Dendritic cell treated with granulocyte-macrophage colony-stimulating factor and Interleukin-4, amounts not matched to agents 40 ng/mL and 50 ng/mL, for 4 days (primary cell): ENCODE results near the gene CASK.
"Not testable (repeated sequence)": the region's sequence is repeated elsewhere in the genome, so short reads cannot be mapped to it uniquely, and the experiment has no call there.

ENCODE experiments used
- H3K27ac Mint-ChIP-seq: one replicate; pipeline ENCODE4 v1.8.0; 2022; ENCODE audit warnings: mild to moderate bottlenecking, mixed read lengths
- H3K27me3 Mint-ChIP-seq: one replicate; pipeline ENCODE4 v1.8.0; 2022; ENCODE audit warnings: mild to moderate bottlenecking, mixed read lengths
- H3K36me3 Mint-ChIP-seq: one replicate; pipeline ENCODE4 v1.8.0; 2022; ENCODE audit warnings: low read depth, mixed read lengths
- H3K4me1 Mint-ChIP-seq: one replicate; pipeline ENCODE4 v1.8.0; 2022; ENCODE audit warnings: low read depth, mixed read lengths
- H3K4me3 Mint-ChIP-seq: one replicate; pipeline ENCODE4 v1.8.0; 2022; ENCODE audit warnings: mild to moderate bottlenecking, moderate library complexity, mixed read lengths
- H3K9me3 Mint-ChIP-seq: one replicate; pipeline ENCODE4 v1.8.0; 2022; ENCODE audit warnings: mixed read lengths
- intact Hi-C: fragments of 100-400 bp; cut with micrococcal nuclease; formaldehyde crosslinking; loops from one replicate; pipeline ENCODE4 v1.15.0; 2022

The CASK gene

DNA sequence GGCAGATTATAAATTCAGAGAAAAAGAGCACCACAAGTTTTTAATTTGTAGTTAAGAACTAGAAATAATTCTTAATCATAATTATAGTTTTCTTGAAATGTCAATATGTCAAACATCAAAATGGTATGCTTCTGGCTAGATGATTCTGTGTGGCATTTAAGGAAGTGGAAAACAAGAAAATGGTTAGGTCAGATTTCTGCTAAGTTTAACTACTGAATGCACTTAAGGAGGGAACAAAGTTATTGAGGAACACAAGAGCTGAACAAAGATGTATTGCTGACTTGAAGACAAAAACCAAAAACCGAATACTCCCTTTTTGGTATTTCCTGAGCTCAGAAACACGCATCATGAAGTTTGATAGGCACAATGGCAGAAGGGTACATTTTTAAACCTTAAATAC is 293.3 kb downstream of the CASK start:
- no peaks in the 10 kb centered on the region for H3K9me3 Mint-ChIP-seq
- peaks cover 7% of the 10 kb centered on the region for H3K4me1 Mint-ChIP-seq
- H3K4me3 Mint-ChIP-seq: no peak overlapping the region
- no peaks in the 10 kb centered on the region for H3K27me3 Mint-ChIP-seq
- no peak overlapping the region for H3K27ac Mint-ChIP-seq
- intact Hi-C loops: no loop called here
- H3K36me3 Mint-ChIP-seq: peaks cover 7% of the 10 kb centered on the region

DNA sequence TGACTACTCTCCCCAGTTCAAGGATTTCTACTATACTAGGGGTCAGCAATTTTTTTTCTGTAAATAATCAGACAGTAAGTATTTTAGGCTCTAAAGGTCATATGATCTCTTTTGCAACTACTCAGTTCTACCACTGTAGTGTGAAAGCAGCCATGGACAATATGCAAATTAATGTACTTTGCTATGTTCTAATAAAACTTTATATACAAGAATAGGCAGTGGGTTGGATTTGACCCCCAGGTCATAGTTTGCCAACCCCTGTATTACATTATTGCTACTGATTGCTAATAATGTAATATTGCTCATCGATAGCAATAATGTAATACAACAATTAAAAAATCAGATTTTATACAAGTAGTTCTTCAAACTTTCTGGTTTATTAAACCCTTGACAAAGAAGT is 293.8 kb downstream of the CASK start:
- H3K27me3 Mint-ChIP-seq: no peaks in the 10 kb centered on the region
- intact Hi-C loops: no loop called here

DNA sequence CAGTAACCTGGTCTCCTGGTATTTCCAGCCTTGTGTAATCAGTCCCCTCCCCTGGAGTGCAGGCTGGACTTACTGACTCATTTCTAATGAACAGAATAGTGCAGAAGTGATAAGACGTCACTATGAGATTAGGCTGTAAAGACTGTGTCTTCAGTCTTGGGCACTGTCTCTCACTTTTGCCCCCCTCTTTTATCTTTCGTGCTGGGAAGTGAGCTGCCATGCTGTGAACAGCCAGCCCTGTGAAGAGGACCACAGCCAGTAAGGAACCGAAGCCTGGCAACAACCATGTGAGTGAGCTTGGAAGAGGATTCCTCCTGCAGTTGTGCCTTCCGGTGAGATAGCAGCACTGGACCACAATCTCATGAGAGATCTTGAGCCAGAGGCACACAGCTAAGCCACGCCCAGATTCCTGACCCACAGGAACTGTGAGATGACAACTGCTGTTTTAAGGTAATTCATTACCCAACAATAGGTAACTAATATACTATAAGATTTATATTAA is 302.1 kb downstream of the CASK start:
- intact Hi-C loops: no loop called here

More for the DNA sequence above, 293.8 kb downstream of the CASK start:
- Mint-ChIP-seq H3K9me3 (no peaks in the 10 kb centered on the region), H3K4me1 (peaks cover 9% of the 10 kb centered on the region), H3K27ac (no peak overlapping the region), H3K36me3 (peaks cover 7% of the 10 kb centered on the region), H3K4me3 (no peak overlapping the region)

DNA sequence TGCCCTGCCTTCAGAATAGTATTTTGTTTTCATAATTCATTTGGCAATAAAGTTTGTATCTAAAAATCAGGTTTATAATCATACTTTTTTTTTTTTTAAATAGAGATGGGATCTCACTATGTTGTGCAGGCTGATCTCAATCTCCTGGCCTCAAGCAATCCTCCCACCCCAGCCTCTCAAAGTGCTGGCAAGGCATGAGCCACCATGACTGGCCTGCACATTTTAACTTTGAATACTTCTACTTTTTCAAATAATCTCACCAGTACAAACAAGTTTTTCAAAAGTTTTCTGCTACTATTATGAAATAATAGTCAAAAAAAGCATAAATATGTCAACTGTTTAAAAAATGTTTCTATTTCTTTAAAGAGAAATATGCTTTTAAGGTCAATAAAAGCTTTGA is 304.1 kb downstream of the CASK start:
- intact Hi-C loops: no loop called here
- Mint-ChIP-seq H3K9me3 (no peaks in the 10 kb centered on the region), H3K4me1 (peaks cover 4% of the 10 kb centered on the region), H3K27me3 (no peaks in the 10 kb centered on the region), H3K36me3 (no peaks in the 10 kb centered on the region), H3K27ac (no peak overlapping the region), H3K4me3 (no peak overlapping the region)

More for the DNA sequence above, 302.1 kb downstream of the CASK start:
- no peaks in the 10 kb centered on the region for H3K27me3 Mint-ChIP-seq
- no peaks in the 10 kb centered on the region for H3K9me3 Mint-ChIP-seq
- H3K4me3 Mint-ChIP-seq: no peak overlapping the region
- peak overlapping the region; percentile 53 for H3K27ac Mint-ChIP-seq
- H3K4me1 Mint-ChIP-seq: peaks cover 13% of the 10 kb centered on the region
- H3K36me3 Mint-ChIP-seq: peaks cover 5% of the 10 kb centered on the region

DNA sequence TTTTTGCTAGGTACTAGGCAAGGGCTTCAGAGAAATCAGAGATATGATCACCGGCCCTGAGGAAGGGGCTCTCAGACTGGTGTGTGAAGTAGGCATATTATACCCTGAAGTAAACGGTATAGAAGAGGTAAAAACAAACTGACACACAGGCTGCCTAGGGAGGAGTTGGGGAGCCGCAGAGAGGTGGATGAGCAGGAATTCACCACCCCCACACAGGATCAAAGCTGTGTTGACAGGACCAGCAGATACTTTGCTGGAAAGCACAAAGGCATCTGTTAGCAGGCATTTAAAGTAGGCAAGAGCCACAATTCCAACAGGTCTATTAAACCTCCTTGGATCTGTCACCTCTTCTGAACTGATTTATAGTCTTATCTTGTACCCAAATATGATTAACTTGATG is 306.4 kb downstream of the CASK start:
- Mint-ChIP-seq H3K4me3 (no peak overlapping the region), H3K27me3 (no peaks in the 10 kb centered on the region), H3K27ac (no peak overlapping the region), H3K36me3 (no peaks in the 10 kb centered on the region), H3K4me1 (no peaks in the 10 kb centered on the region), H3K9me3 (no peaks in the 10 kb centered on the region)
- intact Hi-C loops: no loop called here

DNA sequence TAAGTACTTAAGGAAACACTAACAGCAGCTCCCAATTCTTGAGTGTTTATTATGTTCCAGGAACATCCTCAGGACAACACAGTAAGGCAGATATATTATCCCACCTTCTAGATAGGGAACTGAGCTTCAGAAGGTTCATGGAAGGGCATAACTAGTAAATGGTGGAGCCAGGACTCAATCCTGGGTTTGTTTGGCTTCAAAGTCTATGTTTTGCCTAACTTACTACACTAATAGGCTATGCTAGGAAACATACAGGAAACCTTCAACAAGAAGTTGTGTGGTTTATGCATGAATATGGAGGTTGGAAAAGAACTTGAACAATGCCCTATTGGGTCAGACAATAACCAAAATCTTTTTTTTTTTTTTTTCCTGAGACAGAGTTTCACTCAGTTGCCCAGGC is 307.1 kb downstream of the CASK start:
- Mint-ChIP-seq H3K4me1 (no peaks in the 10 kb centered on the region), H3K36me3 (no peaks in the 10 kb centered on the region), H3K27me3 (no peaks in the 10 kb centered on the region), H3K27ac (no peak overlapping the region), H3K9me3 (no peaks in the 10 kb centered on the region), H3K4me3 (no peak overlapping the region)
- intact Hi-C loops: no loop called here

DNA sequence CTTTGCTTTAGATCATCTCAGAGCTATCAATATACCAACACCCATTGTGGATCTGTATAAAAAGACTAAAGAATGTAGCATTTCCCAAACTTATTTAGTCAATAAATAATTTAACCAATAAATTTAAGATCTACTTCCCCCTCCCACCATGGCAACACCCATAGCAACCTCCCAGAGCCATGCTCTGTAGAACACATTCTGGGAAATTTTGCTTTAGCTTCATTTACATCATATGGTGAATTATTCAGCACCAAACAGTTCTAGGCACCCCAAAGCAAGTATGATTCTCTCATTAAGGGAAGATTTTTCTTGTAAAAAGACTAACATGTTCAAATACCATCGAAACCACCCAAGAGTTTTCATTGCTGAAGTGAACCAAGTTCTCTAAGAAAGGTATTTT is 315.1 kb downstream of the CASK start:
- Mint-ChIP-seq H3K4me1 (no peaks in the 10 kb centered on the region), H3K9me3 (no peaks in the 10 kb centered on the region), H3K27me3 (no peaks in the 10 kb centered on the region), H3K4me3 (no peak overlapping the region), H3K27ac (no peak overlapping the region), H3K36me3 (peaks cover 5% of the 10 kb centered on the region)
- intact Hi-C loops: no loop called here

DNA sequence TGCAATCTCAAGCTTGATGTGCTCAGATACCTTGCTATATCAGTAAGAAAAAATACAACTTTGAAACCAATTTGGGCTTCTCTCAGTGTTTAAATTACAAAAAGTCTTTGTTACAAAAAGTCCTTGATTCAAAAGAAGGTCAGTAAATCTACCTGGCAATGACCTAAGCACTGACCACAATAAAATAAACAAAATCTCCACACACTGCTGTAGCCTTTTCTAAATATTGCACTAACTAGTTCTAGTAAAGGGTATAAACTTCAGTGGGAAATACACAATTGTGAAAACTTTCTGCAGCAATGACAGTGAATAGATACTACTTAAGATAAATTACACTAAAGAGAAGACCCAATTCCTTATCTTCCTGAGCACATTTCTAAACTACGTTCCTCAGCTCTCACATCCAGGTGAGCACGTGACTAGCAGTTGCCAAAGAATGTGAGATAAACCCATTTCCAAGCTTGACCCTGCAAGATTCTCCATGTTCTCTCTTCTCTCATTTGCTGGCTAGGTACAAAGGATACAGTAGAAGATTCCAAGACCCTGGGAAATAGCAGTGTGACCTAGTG is 316.0 kb downstream of the CASK start:
- Mint-ChIP-seq H3K36me3 (peaks cover 5% of the 10 kb centered on the region), H3K4me1 (no peaks in the 10 kb centered on the region), H3K27ac (no peak overlapping the region)

DNA sequence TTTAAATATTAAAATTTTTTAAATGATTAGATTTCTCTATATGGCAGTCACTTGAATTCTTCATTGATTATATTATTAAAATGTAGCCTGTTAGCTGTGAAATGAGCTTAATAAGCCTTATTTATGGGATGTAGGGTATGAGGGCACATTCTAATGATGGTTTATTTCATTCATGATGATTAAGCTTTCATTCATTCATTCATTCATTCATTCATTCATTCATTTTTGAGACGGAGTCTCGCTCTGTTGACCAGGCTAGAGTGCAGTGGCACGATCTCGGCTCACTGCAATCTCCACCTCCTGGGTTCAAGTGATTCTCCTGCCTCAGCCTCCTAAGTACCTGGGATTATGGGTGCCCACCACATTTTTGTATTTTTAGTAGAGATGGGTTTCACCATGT is 317.3 kb downstream of the CASK start:
- H3K27ac Mint-ChIP-seq, H3K9me3 Mint-ChIP-seq, H3K36me3 Mint-ChIP-seq, intact Hi-C loops, H3K27me3 Mint-ChIP-seq, H3K4me3 Mint-ChIP-seq, H3K4me1 Mint-ChIP-seq: not testable (repeated sequence)

More for the DNA sequence above, 316.0 kb downstream of the CASK start:
- no peaks in the 10 kb centered on the region for H3K9me3 Mint-ChIP-seq
- intact Hi-C loops: no loop called here
- H3K4me3 Mint-ChIP-seq: no peak overlapping the region
- no peaks in the 10 kb centered on the region for H3K27me3 Mint-ChIP-seq

DNA sequence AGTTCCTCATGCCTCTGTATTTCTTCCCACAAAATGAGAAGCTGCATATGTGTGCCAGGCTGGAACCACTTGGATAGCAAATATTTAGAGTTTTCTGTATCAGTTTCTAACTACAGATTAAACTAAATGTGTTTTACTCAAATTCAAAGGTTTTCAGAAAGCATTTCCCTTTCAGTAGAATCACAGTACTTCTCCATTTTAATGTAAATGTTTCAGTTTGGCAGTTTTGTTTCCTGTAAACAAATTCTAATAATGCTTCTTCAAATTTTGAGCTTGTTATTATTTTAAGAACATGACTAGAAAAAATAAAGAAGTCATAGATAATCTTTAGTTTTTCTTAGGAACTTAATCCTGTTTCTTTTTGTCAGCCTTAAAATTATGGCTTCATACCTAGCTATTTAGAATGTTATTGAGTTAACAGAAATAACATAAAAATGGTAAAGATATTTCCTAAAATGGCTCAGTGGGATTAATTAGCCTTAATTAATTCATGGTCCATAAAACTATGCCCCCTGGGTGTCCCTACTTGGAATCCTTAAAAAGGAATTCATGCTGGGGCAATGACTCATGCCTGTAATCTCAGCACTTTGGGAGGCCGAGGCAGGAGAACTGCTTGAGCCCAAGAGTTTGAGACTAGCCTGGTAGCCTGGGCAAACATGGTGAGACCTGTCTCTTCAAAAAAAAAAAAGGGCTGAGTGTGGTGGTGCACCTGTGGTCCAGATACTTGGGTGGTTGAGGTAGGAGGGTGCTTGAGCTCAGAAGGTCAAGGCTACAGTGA is 318.4 kb downstream of the CASK start:
- Mint-ChIP-seq H3K4me3 (peak overlapping the region; percentile 20), H3K27me3 (no peaks in the 10 kb centered on the region), H3K36me3 (peaks cover 5% of the 10 kb centered on the region), H3K9me3 (no peaks in the 10 kb centered on the region), H3K27ac (peak overlapping the region; percentile 90), H3K4me1 (no peaks in the 10 kb centered on the region)
- intact Hi-C loops: no loop called here

DNA sequence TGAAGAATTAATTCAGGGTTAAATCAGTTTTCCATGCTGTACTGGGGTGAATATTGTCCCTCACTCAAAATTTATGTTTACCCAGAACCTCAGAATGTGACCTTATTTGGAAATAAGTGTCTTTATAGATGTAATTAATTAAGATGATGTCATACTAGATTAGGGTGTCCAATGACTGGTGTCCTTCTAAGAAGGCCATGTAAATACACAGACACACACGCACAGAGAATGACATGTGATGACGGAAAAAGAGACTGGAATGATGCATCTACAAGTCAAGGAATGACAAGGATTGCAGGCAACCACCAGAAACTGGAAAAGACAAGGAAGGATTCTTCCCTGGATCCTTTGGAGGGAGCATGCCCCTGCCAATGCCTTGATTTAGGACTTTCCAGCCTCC is 319.2 kb downstream of the CASK start:
- H3K9me3 Mint-ChIP-seq: no peaks in the 10 kb centered on the region
- no peaks in the 10 kb centered on the region for H3K27me3 Mint-ChIP-seq
- no peaks in the 10 kb centered on the region for H3K4me1 Mint-ChIP-seq
- H3K4me3 Mint-ChIP-seq: no peak overlapping the region
- intact Hi-C loops: no loop called here
- peak overlapping the region; percentile 90 for H3K27ac Mint-ChIP-seq
- no peaks in the 10 kb centered on the region for H3K36me3 Mint-ChIP-seq

DNA sequence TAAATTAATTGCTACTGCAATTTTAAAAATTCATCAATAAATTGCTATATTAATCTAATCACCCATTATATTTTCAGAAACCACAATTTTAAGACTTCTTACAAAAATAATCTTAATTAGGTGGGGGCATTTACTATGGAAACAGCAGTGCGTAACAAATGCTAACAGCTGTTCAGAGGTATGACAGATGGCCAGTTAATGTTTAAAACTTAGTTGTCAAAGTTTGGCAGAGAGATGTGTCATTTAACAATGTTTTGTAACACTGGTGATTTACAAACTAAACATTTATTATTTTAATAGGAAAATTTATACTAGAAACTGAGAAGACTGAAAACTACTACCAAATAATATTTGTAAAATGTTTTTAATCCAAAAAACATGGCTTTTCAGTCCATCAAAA is 319.8 kb downstream of the CASK start:
- Mint-ChIP-seq H3K36me3 (no peaks in the 10 kb centered on the region), H3K9me3 (no peaks in the 10 kb centered on the region), H3K4me1 (no peaks in the 10 kb centered on the region), H3K27me3 (no peaks in the 10 kb centered on the region), H3K4me3 (no peak overlapping the region), H3K27ac (peak overlapping the region; percentile 90)
- intact Hi-C loops: no loop called here

DNA sequence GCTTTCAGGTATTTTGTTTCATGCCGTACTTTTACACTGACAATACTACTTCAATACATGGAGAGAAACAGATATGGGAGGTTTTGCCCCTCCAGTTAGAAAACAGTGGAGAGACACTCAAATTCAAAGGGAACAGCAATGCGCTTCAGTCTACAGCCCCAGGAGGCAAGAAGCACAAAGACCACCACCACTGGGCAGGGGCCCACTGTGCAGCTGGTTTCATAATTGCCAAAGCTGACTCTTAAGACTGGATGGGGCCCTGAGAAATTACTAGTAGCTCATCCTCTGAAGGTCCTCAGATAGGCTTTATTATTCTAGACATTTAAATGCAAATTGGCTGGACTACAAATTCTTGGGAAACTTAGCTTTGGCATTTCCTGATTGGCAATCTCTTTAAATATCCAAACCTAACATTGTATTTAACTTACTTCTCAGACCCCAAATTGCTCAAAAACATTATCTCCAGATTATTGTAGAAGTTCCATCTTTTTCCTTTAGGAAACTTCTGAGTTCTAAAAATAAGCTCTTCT is 320.5 kb downstream of the CASK start:
- Mint-ChIP-seq H3K27ac (no peak overlapping the region), H3K4me3 (no peak overlapping the region), H3K36me3 (no peaks in the 10 kb centered on the region), H3K9me3 (no peaks in the 10 kb centered on the region), H3K27me3 (no peaks in the 10 kb centered on the region), H3K4me1 (no peaks in the 10 kb centered on the region)
- intact Hi-C loops: no loop called here

DNA sequence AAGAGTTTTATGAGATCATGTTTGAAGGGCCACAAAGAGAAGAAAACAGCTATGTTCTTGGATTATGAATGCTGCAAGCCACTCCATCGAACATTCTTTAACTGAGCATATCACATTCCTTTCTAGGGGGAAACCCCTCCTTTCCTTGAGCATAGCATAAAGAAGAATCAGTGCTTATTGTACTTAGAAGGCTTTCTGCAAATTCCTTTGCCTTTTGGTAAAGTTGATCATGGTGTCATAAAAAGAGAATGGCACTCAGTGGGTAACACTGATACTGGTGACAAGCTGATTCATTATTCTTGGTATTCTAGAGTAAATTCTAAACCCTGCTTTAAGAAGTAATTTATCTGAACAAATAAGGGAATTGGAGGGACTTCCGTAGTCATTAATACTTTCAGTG is 323.1 kb downstream of the CASK start:
- intact Hi-C loops: no loop called here
- Mint-ChIP-seq H3K9me3 (no peaks in the 10 kb centered on the region), H3K4me3 (no peak overlapping the region), H3K36me3 (no peaks in the 10 kb centered on the region), H3K27ac (no peak overlapping the region), H3K4me1 (no peaks in the 10 kb centered on the region), H3K27me3 (no peaks in the 10 kb centered on the region)
